Omental fat pad (tissue), 4 donors: ENCODE measurements around the gene ANKRD39. TPM values are rescaled to one million over a fixed set of nuclear protein-coding genes. Genes with fewer than 3 reads are reported as not detected.

Experiments used
- ATAC-seq: fragments of 150-250 bp; one replicate; pipeline ENCODE4 v1.9.1; 2016; ENCODE audit warnings: mild to moderate bottlenecking, moderate library complexity; ENCODE audit not compliant: low FRiP score
- DNase-seq: peaks from one replicate; pipeline ENCODE4 v3.0.0-alpha.2; 2019; ENCODE audit warnings: low spot score
- total RNA-seq, 4 donors: library from RNA; depleted of rRNA; stranded (reverse); fragments of >200 nt; gene quantifications; one replicate each; pipeline ENCODE4 v1.1.0, GENCODE V29; 2016
- TF ChIP-seq, protein P1 (sequence below), 3 donors: fragments of 450-650 bp; IDR thresholded peaks; one replicate each; pipeline ENCODE4 v1.5.1; 2016 to 2017; ENCODE audit warnings: antibody characterized with exemption in 3 of 3, mild to moderate bottlenecking in 3 of 3, moderate library complexity in 2 of 3

ANKRD39 gene
- total RNA-seq, 4 donors from 2014 or later, result 6.6 to 15.3 (median 10.3) TPM

DNA sequence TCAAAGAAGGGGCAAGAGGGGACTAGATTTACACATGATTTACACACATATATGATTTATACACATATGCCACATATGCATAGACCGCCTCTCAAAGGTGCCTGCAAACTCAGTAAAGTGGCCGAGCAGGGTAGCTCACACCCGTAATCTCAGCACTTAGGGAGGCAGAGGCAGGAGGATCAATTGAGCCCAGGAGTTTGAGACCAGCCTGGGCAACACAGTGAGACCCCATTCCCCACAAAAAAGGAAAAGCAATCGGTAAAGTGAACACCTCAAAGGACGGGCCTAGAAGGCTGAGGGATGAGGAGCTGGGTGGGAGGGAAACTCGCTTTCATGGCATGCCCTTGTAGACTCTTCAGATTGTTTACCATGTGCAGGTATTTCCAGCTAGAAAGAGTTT is 5.1 kb downstream of the ANKRD39 start:
- TF ChIP-seq, protein P1, sequence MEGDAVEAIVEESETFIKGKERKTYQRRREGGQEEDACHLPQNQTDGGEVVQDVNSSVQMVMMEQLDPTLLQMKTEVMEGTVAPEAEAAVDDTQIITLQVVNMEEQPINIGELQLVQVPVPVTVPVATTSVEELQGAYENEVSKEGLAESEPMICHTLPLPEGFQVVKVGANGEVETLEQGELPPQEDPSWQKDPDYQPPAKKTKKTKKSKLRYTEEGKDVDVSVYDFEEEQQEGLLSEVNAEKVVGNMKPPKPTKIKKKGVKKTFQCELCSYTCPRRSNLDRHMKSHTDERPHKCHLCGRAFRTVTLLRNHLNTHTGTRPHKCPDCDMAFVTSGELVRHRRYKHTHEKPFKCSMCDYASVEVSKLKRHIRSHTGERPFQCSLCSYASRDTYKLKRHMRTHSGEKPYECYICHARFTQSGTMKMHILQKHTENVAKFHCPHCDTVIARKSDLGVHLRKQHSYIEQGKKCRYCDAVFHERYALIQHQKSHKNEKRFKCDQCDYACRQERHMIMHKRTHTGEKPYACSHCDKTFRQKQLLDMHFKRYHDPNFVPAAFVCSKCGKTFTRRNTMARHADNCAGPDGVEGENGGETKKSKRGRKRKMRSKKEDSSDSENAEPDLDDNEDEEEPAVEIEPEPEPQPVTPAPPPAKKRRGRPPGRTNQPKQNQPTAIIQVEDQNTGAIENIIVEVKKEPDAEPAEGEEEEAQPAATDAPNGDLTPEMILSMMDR (IDR thresholded peaks at IDR 0.05), result no peak
- DNase-seq (no peak), ATAC-seq (no peak)

DNA sequence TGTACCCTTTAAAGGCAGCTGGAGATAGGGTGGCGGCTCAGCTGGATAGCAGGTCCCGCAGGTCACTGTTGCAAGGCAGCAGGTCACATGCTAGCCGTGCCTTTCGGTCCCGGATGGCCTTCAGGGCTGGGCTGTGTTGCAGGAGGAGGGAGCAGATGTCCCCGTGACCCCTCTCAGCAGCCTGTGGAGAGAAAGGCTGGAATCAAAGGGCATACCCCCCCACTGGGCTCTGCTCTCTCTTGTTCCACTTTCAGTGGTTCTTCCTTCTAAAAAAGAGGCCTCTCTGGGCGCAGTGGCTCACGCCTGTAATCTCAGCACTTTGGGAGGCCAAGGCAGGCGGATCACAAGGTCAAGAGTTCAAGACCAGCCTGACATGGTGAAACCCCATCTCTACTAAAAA is 9.6 kb downstream of the ANKRD39 start:
- TF ChIP-seq, protein P1 (IDR thresholded peaks at IDR 0.05), result no peak
- peak; percentile 37 for ATAC-seq
- no peak for DNase-seq

DNA sequence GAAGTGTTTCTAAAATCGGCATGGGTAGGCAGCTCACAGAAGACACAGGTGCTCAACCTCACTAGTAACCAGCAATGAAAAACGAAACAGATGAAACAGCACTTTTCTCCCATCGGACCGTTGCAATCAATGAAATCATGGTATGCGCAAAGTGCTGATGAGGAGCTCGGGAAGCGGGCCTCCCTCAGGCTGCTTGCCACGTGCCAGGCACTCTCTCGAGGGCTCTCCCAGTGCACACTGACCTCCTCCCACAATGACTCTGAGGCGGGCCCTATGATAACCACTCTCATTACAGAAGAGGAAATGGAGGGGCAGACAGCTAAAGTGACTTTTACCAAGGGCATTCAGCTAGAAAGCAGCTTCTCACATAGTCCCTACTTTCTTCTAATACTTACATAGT is 10.2 kb downstream of the ANKRD39 start:
- no peak for ATAC-seq
- TF ChIP-seq, protein P1 (IDR thresholded peaks at IDR 0.05), result no peak
- no peak for DNase-seq

DNA sequence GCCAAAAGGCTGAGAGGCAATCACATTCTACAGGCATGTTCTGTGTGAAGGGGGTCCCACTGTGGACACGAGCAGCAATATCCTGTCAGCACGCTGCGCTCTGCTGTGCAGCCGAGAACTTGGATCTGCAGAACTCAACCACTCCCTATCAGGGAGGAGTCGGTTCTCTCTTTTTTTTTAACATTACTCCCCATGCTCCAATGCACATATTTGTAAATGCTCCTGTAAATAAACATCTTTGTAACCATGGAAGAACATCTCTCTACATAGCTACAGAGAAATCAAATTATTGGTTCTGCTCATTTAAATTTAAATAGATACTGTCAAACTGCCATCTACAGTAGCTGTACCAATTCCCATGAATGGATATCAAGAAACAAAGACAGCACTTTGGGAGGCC is 11.0 kb downstream of the ANKRD39 start:
- TF ChIP-seq, protein P1 (IDR thresholded peaks at IDR 0.05), result no peak
- no peak for DNase-seq

DNA sequence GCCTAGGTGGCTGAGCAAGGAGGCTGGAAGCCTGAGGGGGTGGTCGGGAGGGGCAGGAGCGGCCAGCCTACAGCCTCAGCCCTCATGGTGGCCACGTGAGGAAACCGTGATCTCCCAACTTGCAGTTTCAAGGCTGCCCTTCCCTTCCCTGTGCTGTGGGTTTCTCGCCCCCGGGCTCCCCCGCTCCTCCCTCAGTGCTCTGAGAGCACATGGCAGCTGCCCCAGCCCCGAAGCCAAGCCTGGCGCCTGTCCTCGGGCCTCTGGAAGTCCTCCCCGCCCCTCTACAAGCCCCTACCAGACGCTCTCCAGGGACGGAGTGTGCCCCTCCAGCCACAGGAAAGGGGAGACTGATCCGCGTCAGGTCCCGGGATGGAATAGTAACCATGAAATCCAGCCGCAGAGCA is 13.4 kb downstream of the ANKRD39 start:
- ATAC-seq (no peak), DNase-seq (no peak)
- TF ChIP-seq, protein P1 (IDR thresholded peaks at IDR 0.05), result no peak

More for the DNA sequence above, 11.0 kb downstream of the ANKRD39 start:
- ATAC-seq, result no peak

DNA sequence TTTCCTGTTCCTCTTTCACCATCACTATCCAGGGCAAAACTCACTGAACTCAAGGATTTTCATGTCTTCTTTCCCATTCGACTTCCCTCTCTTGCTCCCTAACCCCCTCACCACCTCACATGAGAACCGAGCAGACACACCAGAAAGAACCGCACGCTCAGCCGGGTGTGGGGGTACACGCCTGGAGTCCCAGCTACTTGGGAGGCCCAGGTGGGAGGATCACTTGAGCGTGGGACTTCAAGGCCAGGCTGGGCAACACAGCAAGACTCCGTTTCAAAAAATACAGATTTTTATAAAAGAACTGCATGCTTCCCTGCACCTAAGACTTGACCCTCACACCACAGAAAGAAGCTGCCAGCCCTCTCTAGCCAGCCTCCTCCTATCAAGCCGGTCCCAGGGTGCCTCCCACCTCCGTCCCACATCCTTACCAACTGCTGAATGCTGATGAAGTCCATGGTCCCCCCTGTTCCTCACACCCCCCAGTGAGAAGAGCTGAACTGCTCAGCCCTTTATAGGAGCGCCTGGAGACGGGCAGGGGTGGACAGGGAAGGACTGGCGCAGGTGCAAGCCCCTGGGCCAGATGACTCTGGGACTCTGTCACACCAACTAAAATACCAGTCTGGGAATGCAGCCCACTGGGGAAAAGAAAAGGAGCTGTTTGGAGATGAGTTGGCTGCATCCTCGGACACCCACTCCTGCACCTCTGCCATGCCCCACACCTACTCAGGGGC is 14.1 kb downstream of the ANKRD39 start, which contains the start of gene ANKRD23:
ANKRD23 (minus strand) TSS at position 484 of the 731 bp plus-strand sequence; CDS start at position 455, 29 bp downstream.
- TF ChIP-seq, protein P1 (IDR thresholded peaks at IDR 0.05), result no peak
- DNase-seq (no peak), ATAC-seq (no peak)

DNA sequence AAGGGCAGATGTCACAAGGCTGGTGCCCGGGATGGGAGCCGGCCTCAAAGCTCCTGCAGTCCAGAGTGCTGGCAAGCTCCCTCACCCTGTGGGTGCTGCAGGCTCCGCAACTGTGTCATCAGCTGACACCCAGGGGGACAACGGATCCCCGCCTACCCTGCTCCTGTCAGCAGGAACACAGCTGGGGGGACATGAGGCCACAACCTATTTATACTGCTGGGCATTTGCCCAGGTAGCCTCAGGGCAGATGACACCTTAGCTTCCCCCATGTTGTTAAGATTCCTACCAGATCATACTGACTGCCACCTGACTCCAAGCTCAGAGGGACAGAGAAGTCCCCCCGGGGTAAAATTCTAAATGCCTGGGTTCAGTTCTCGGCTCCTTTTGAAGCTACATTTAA is 15.2 kb downstream of the ANKRD39 start:
- DNase-seq, result no peak
- TF ChIP-seq, protein P1 (IDR thresholded peaks at IDR 0.05), result no peak
- ATAC-seq, result no peak
